ENCODE results near the gene CSMD2.

Gene CSMD2

GRCh38 chr1:34175744-34176143 lies 10.7 kb upstream of the CSMD2 start:
- no peaks in the 10 kb centered on the region for H3K9me3 ChIP-seq (ENCODE audit: severe bottlenecking)
- no peak overlapping the region for H3K27ac ChIP-seq
- H3K36me3 ChIP-seq = no peaks in the 10 kb centered on the region
- TF ChIP-seq CTCF (IDR thresholded peaks at IDR 0.05; ENCODE audit: low read depth, low read length) = no peak
- no peak overlapping the region for H3K4me3 ChIP-seq (ENCODE audit: low read depth, low read length)
- H3K27me3 ChIP-seq (ENCODE audit: insufficient read depth, low read depth, severe bottlenecking) = peaks cover 84% of the 10 kb centered on the region
- no peak for DNase-seq

- H3K36me3 ChIP-seq = no peaks in the 10 kb centered on the region
- no peak for TF ChIP-seq CTCF (IDR thresholded peaks at IDR 0.05; ENCODE audit: low read depth, low read length)
- H3K27ac ChIP-seq = no peak overlapping the region
- no peak for DNase-seq
- H3K4me3 ChIP-seq (ENCODE audit: low read depth, low read length) = no peak overlapping the region
- no peaks in the 10 kb centered on the region for H3K9me3 ChIP-seq (ENCODE audit: severe bottlenecking)
- H3K27me3 ChIP-seq (ENCODE audit: insufficient read depth, low read depth, severe bottlenecking) = peaks cover 83% of the 10 kb centered on the region
These were observed 2.4 kb upstream of the CSMD2 start for GRCh38 chr1:34167389-34167788.

GRCh38 chr1:34166625-34167361 lies 1.8 kb upstream of the CSMD2 start:
- Histone ChIP-seq H3K27me3 (ENCODE audit: insufficient read depth, low read depth, severe bottlenecking) (peaks cover 83% of the 10 kb centered on the region), H3K9me3 (ENCODE audit: severe bottlenecking) (no peaks in the 10 kb centered on the region), H3K36me3 (no peaks in the 10 kb centered on the region), H3K27ac (no peak overlapping the region), H3K4me3 (ENCODE audit: low read depth, low read length) (no peak overlapping the region)
- DNase-seq = no peak
- no peak for TF ChIP-seq CTCF (IDR thresholded peaks at IDR 0.05; ENCODE audit: low read depth, low read length)

- H3K9me3 ChIP-seq (ENCODE audit: severe bottlenecking) = no peaks in the 10 kb centered on the region
- TF ChIP-seq CTCF (IDR thresholded peaks at IDR 0.05; ENCODE audit: low read depth, low read length) = no peak
- no peak overlapping the region for H3K4me3 ChIP-seq (ENCODE audit: low read depth, low read length)
- no peak for DNase-seq
- no peak overlapping the region for H3K27ac ChIP-seq
- no peaks in the 10 kb centered on the region for H3K36me3 ChIP-seq
- peaks cover 83% of the 10 kb centered on the region for H3K27me3 ChIP-seq (ENCODE audit: insufficient read depth, low read depth, severe bottlenecking)
These were observed 1.2 kb upstream of the CSMD2 start for GRCh38 chr1:34166191-34166624.

GRCh38 chr1:34165422-34165921 lies 442 bp upstream of the CSMD2 start:
- Histone ChIP-seq H3K27ac (no peak overlapping the region), H3K27me3 (ENCODE audit: insufficient read depth, low read depth, severe bottlenecking) (peaks cover 84% of the 10 kb centered on the region), H3K4me3 (ENCODE audit: low read depth, low read length) (no peak overlapping the region), H3K36me3 (no peaks in the 10 kb centered on the region), H3K9me3 (ENCODE audit: severe bottlenecking) (no peaks in the 10 kb centered on the region)
- no peak for DNase-seq
- no peak for TF ChIP-seq CTCF (IDR thresholded peaks at IDR 0.05; ENCODE audit: low read depth, low read length)

Measured in WERI-Rb-1 (cell line).